Stimulated activated CD4-positive, alpha-beta T cell treated with anti-CD3 and anti-CD28 coated beads, Interleukin-1b, Interleukin-23, amount 100 ng/mL, for 4 hours (primary cell): ENCODE measurements around the gene ATG7.
"Not testable (repeated sequence)": the region's sequence is repeated elsewhere in the genome, so short reads cannot be mapped to it uniquely, and the experiment has no call there.

Source experiments
- DNase-seq, 2 donors: peaks; one replicate each; pipeline ENCODE4 v3.0.0-alpha.2; 2020; ENCODE audit warnings: low read depth in 2 of 2

The ATG7 gene

DNA sequence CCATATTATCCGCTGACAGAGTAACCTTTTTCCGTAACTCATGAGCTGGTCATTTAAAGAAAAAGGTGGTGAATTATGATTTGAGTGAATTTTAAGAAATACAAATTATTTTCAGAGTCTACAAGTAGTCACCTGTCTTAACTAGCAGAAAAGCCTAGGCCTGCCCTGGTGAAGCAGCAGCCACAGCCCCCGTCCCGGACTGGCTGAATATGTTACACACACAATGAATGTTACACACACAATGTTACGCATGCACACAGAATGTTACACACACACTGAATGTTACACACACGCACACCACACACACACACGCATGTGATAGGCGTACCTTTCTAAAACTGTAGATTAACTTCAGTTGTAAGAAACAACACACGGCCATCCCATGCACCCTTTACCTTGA lies 293.7 kb downstream of the ATG7 start:
- no peak for DNase-seq

- DNase-seq: no peak
Measured at GRCh38 chr3:11566478-11566877, 294.3 kb downstream of the ATG7 start.

DNA sequence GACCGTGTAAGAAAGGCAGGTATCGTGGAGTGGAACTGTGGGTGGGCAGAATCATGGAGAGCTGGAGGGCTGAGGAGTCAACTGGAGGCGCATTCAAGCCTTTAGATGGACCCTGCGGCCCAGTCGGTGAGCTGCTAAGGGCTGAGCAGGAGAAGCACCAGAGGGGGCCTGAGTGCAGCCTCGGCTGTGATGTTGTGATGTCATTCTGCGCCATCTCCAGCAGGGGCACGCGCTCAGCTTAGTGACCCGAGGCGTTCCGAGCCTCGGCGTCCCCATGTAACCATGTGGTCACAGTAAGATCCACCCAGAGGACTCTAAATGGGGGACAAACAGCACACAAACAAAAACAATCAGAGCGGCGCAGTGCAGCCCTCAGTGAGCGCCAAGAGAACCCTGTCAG lies 294.7 kb downstream of the ATG7 start:
- DNase-seq: no peak

DNA sequence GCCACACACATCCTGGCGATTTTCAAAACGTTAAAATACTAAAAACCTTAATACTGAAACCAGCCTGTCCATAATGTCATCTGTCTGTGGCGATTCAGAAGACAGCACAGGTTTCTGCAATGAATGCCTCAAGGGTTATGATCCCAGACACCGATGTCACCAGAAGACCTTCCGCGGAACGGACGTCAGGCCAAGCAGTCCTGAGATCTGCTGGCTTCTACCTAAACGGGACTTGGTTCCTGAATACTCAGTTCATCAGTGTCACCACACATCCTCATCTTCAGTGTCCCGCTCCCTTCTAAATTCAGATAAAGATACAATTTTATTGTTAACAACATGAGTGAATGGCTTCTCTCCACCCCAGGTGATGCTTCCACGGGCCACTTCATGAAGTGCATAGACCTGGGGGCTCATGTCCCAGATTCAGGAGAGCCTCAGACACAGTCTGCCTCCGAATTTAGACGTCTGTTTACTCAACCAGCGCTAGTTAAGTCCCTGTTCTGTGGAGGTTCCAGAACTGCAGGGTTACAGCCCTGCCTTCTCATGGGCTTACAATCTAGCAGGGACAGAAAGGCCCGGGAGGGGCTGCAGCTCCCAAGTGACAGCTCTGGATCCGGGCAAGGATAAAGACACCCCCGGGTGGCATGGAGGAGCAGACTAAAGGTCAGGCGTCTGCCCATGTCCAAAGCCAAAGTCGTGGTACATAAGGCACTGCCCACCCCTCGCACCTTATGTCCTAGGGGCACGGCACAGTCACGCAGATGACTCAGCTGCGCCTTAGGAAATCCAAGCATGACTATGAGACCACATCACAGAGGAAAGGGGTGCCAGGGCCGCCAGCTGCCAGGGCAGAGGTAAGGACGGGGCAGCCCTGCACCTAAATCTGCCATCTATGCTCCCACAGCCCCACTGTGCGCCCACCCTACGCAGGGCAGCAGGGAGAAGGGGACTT lies 295.6 kb downstream of the ATG7 start:
- no peak for DNase-seq

GRCh38 chr3:11568503-11569155 lies 296.4 kb downstream of the ATG7 start:
- DNase-seq: no peak

DNA sequence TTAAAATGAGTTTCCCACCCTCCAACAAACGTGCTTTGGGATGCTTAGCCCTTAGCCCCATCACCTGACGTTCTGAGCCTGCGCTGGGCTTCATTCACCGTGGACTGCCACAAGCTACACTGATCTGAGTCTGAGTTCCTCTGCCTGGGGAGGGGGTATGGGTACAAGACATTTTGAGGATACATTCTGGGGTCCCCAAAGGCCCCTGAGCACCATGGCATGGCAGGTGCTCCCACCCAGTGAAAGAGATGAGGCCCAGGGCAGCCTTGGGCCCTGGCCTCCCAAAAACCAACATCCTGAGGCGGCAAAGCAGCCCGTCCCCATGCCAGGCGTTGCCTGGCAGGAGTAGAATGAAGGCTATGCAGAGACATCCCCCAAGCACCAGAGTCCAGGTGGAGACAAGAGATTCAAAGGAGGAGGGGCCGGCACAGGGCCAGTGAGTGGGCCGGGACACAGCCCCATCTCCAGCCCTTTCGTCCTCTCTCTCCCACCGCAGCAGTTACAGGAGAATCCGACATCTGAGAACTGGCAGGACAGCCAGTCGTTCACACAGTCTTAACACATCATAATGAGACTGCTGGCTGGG lies 297.1 kb downstream of the ATG7 start:
- no peak for DNase-seq

DNA sequence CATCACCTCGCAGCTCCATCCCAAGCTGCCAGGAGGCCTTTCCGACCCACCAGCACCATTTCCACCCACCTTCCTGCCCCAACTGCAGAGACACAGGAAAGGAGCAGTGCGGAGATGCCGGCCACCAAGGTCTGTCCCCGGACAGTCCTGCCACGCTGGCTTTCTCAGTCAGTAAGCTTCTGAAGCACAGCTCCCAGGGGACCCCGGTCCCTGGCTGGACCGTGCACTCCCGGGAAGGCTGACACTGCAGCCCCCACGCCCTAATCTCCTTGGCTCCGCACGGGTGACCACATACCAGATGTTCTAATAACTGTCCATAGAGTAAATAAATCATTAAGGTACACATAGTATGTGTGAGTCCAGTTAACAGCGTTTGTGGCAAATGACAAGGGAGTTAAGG lies 298.1 kb downstream of the ATG7 start:
- no peak for DNase-seq

- DNase-seq: no peak
Measured at GRCh38 chr3:11570789-11571495, 298.7 kb downstream of the ATG7 start.

- not testable (repeated sequence) for DNase-seq
Measured at GRCh38 chr3:11572660-11573059, 300.5 kb downstream of the ATG7 start.

- DNase-seq: no peak
Measured at GRCh38 chr3:11574981-11575669, 302.9 kb downstream of the ATG7 start.

- no peak for DNase-seq
Measured at GRCh38 chr3:11575677-11576076, 303.5 kb downstream of the ATG7 start.

- no peak for DNase-seq
Measured at GRCh38 chr3:11576453-11576852, 304.3 kb downstream of the ATG7 start.

DNA sequence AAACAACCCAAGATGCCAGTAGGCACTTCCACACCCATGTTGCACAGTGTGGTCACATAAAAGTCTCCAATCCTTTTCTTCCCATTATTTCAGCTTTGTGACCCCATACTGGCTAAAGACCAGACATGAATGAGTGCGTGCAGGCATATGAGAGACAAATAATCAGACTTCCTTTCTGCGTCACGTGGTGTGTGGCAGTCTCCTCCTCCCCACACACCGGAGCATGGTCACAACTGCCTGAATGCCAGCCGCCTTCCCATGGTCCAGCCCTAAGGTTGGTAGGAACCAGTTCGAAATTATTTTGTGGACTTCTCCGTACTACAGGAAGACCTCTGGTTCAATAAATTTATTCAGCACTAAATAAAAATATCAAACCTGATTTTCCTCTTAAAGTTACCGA lies 306.0 kb downstream of the ATG7 start:
- DNase-seq: no peak

- no peak for DNase-seq
Measured at GRCh38 chr3:11580645-11581044, 308.4 kb downstream of the ATG7 start.

DNA sequence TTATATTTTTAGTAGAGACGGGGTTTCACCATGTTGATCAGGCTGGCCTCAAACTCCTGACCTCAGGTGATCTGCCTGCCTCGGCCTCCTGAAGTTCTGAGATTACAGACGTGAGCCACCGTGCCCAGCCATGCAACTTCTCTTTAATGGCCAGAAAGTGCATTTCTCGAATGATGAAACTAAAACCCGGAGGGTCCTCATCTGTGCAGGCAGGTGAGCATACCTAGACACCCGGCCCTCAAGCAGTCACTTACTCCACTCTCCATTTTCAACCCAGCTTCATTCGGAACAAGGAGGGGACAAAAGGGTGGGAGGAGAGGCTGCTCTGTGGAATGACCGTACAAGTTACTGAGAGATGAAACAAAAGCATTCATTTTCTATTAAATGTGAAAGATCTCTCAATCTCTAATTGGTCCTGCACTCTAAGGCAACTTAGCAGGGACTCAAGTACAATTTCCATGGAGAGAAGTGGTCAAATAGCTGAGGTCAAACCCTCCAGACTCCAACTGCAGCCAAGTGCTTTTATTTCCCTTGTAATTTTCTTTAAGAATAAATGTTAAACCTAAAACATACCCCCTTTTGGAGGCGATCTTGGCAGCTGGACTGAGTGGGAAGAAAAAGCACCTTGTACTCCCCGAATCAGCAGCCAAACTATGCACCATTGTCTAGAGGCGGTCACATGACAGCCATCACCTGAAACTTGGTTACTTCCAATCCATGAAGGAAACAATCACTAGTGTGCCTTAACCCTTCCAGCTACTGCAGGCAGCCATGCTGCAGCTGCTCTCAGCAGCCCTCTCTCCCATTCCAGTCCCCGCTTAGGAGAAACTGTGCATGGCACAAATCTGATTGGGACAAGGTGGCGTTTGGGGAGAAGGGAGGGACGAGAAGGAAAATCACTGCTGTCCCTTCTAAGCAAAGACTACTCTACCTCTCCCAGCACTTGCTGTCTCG lies 309.3 kb downstream of the ATG7 start:
- DNase-seq: no peak

DNA sequence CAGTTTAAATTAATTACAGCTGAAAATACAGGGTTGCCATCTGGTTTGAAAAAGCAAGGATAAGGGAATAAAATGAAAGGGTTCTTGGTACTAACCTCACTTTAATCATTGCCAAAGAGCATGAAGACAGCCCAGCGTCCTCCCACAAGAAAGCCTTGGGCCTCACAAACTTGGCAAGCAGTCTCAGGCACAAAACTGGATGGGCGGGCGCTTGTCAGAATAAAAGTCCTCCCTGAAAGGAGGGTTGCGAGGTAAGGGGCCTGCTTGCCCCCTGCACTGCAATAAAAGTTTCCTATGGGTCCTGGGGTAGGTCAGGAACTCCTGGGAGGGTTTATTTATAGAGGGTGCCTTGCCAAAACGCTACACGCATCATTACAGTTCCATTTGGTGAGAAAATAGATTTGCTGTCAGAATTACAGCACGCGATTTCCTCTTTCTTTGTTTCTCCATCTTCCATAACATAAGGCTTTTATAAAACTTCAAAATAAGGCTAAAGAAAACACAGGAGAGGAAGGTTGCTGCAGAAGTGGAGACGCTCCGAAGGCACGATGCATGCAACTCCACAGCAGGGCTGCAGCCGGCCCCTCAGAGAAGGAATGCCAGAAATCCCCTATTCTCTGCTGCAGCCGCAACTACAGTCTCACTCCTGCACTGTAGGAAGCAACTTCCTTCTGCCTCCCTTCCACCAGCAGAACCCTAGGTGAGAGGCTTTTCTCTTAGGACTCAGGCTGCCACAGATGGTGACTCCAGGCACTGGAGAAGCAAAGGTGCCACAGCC lies 310.2 kb downstream of the ATG7 start:
- DNase-seq: no peak

- no peak for DNase-seq
Measured at GRCh38 chr3:11583235-11583634, 311.0 kb downstream of the ATG7 start.

GRCh38 chr3:11583638-11584046 lies 311.4 kb downstream of the ATG7 start:
- no peak for DNase-seq

DNA sequence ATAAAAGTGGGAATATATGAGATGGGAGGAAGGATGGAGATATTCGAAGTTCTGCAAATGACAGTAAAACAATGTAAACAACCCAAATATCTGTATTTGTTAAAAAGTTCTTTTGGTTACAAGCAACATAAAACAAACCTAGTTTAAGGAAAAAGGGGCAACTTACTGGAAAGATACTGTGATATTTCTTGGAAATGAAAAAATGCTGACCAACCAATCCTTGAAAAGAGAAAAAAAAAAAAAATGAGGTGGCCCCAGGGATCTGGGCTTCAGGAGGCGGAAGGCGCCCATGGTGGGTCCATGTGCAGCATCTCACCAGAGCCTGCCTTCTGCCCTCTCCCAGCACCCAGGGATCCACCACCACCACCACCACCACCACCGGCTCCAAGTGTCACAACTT lies 312.4 kb downstream of the ATG7 start:
- no peak for DNase-seq

- DNase-seq: no peak
Measured at GRCh38 chr3:11587766-11588165, 315.6 kb downstream of the ATG7 start.
